GM12864 (cell line): ENCODE data around the gene C10orf143.

Source experiments
- DNase-seq: peaks from one replicate; pipeline ENCODE4 v3.0.0-alpha.2; 2011; ENCODE audit warnings: low read depth
- H3K4me3 ChIP-seq: 2 replicates; pipeline ENCODE4 v1.5.1; 2011; ENCODE audit warnings: mild to moderate bottlenecking, low read depth, low read length, control low read depth
- CTCF ChIP-seq: IDR thresholded peaks from 2 replicates; pipeline ENCODE4 v1.5.1; 2011; ENCODE audit warnings: low read depth, mild to moderate bottlenecking, moderate library complexity, low read length, control low read depth, inconsistent platforms; ENCODE audit errors: missing control alignments

C10orf143 gene

GRCh38 chr10:130053561-130053960 lies 57.1 kb downstream of the C10orf143 start:
- TF ChIP-seq CTCF = no peak
- no peak for DNase-seq
- no peak overlapping the region for H3K4me3 ChIP-seq

- no peak overlapping the region for H3K4me3 ChIP-seq
Observed at GRCh38 chr10:130052193-130052592, 58.4 kb downstream of the C10orf143 start.

GRCh38 chr10:130050721-130051120 lies 59.9 kb downstream of the C10orf143 start:
- DNase-seq = no peak
- no peak overlapping the region for H3K4me3 ChIP-seq
- no peak for TF ChIP-seq CTCF

More at GRCh38 chr10:130052193-130052592, 58.4 kb downstream of the C10orf143 start:
- no peak for DNase-seq
- no peak for TF ChIP-seq CTCF

- DNase-seq = no peak
- H3K4me3 ChIP-seq = no peak overlapping the region
- no peak for TF ChIP-seq CTCF
Observed at GRCh38 chr10:130049987-130050386, 60.6 kb downstream of the C10orf143 start.

GRCh38 chr10:130049244-130049643 lies 61.4 kb downstream of the C10orf143 start:
- no peak for TF ChIP-seq CTCF
- no peak for DNase-seq

GRCh38 chr10:130048081-130048480 lies 62.5 kb downstream of the C10orf143 start:
- H3K4me3 ChIP-seq = no peak overlapping the region
- DNase-seq = no peak
- TF ChIP-seq CTCF = no peak

More at GRCh38 chr10:130049244-130049643, 61.4 kb downstream of the C10orf143 start:
- H3K4me3 ChIP-seq = no peak overlapping the region

- no peak for TF ChIP-seq CTCF
- no peak for DNase-seq
- H3K4me3 ChIP-seq = no peak overlapping the region
Observed at GRCh38 chr10:130047336-130047735, 63.3 kb downstream of the C10orf143 start.
